ENCODE measurements around the gene FAM151B.

DNA sequence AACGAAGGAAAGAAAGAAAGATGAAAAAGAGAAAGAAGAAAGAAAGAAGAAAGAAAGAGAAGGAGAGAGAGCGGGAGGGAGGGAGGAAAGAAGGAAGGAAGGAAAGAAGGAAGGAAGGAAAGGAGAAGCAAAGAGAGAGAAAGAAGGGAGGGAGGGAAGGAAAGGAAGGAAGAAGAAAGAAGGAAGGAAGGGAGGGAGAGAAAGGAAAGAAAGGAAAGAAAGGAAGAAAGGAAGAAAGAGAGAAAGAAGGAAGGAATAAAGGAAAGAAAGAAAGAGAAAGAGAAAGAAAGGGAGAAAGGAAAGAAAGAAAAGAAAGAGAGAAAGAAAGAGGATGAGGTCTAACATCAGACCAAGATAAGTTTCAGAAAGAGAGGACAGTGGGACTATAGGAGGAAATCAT is 91.2 kb downstream of the FAM151B start:
- TF ChIP-seq POLR2A (IDR thresholded peaks at IDR 0.05; ENCODE audit: low read depth, low read length) = no peak
- TF ChIP-seq POLR2AphosphoS5 (IDR thresholded peaks at IDR 0.05; ENCODE audit: low read depth, low read length) = no peak
